AG04450 (cell line): ENCODE data around the gene XYLT1. TPM values are rescaled to one million over a fixed set of nuclear protein-coding genes. Genes with fewer than 3 reads are reported as not detected.

ENCODE experiments used
- CTCF ChIA-PET: fragments of 300-600, 350-600 bp; formaldehyde crosslinking; extraction: SDS; loops from one replicate; lab custom pipeline; 2022; ENCODE audit warnings: antibody characterized with exemption, inconsistent platforms; lab: Charles Lee
- POLR2A ChIA-PET: fragments of 350-600 bp; formaldehyde crosslinking; extraction: SDS; loops from one replicate; lab custom pipeline; 2021; ENCODE audit warnings: antibody characterized with exemption, inconsistent platforms; lab: Yijun Ruan, JAX
- DNase-seq: peaks from one replicate; pipeline ENCODE4 v3.0.0-alpha.2; 2011; ENCODE audit warnings: low read depth, low spot score
- H3K27ac ChIP-seq: one replicate; pipeline ENCODE4 v1.5.1; 2012; ENCODE audit warnings: low read depth, low read length, control low read depth
- H3K27me3 ChIP-seq: one replicate; pipeline ENCODE4 v1.6.0; 2012; ENCODE audit warnings: low read length; ENCODE audit not compliant: control insufficient read depth, insufficient read depth
- H3K4me3 ChIP-seq: 2 replicates; pipeline ENCODE4 v1.5.1; 2011; ENCODE audit warnings: mild to moderate bottlenecking, low read depth, low read length, control low read depth
- H3K9me3 ChIP-seq: 2 replicates; pipeline ENCODE4 v1.5.1; 2012; ENCODE audit warnings: low read length; ENCODE audit not compliant: control insufficient read depth, insufficient read depth
- CTCF ChIP-seq: IDR thresholded peaks from 2 replicates; pipeline ENCODE4 v1.5.1; 2011; ENCODE audit warnings: low read depth, low read length, control low read depth, inconsistent platforms
- polyA plus RNA-seq: library from polyadenylated mRNA; depleted of rRNA; stranded (reverse); fragments of >200 nt; gene quantifications from 2 replicates; pipeline ENCODE4 v1.2.3, GENCODE V29; 2011

Gene XYLT1
- polyA plus RNA-seq, 1 experiment, result 6.7 TPM

- Histone ChIP-seq H3K27ac (no peak overlapping the region), H3K4me3 (no peak overlapping the region), H3K9me3 (no peaks in the 10 kb centered on the region), H3K27me3 (no peaks in the 10 kb centered on the region)
- no peak for TF ChIP-seq CTCF
- ChIA-PET POLR2A (interaction anchor here (0.5 to 0.7 kb wide), 2 partner anchors 29 to 1429 kb away, joined by 3 to 5 read pairs; no protein-coding TSS in a partner anchor), CTCF (no interaction called here)
- no peak for DNase-seq
These were observed 96.0 kb downstream of the XYLT1 start for GRCh38 chr16:17374668-17375255.

- no peak for TF ChIP-seq CTCF
- Histone ChIP-seq H3K4me3 (no peak overlapping the region), H3K27ac (no peak overlapping the region), H3K9me3 (no peaks in the 10 kb centered on the region), H3K27me3 (no peaks in the 10 kb centered on the region)
- ChIA-PET POLR2A (no interaction called here), CTCF (interaction anchor here (0.6 kb wide), 1 partner anchor 142 kb away, joined by 5 read pairs; no protein-coding TSS in a partner anchor)
- no peak for DNase-seq
These were observed 97.2 kb downstream of the XYLT1 start for GRCh38 chr16:17373533-17373932.

GRCh38 chr16:17372386-17372785 is 98.4 kb downstream of the XYLT1 start:
- H3K4me3 ChIP-seq, result no peak overlapping the region
- no peak overlapping the region for H3K27ac ChIP-seq
- ChIA-PET CTCF (no interaction called here), POLR2A (no interaction called here)
- no peak for DNase-seq
- H3K27me3 ChIP-seq, result no peaks in the 10 kb centered on the region
- TF ChIP-seq CTCF, result no peak
- H3K9me3 ChIP-seq, result no peaks in the 10 kb centered on the region

- Histone ChIP-seq H3K27me3 (no peaks in the 10 kb centered on the region), H3K9me3 (no peaks in the 10 kb centered on the region), H3K27ac (no peak overlapping the region), H3K4me3 (no peak overlapping the region)
- ChIA-PET CTCF (no interaction called here), POLR2A (no interaction called here)
- TF ChIP-seq CTCF, result no peak
- no peak for DNase-seq
These were observed 99.5 kb downstream of the XYLT1 start for GRCh38 chr16:17371299-17371698.

GRCh38 chr16:17370731-17371285 is 100.0 kb downstream of the XYLT1 start:
- TF ChIP-seq CTCF, result no peak
- no peaks in the 10 kb centered on the region for H3K9me3 ChIP-seq
- ChIA-PET POLR2A (no interaction called here), CTCF (no interaction called here)
- no peak for DNase-seq
- H3K4me3 ChIP-seq, result no peak overlapping the region
- H3K27ac ChIP-seq, result no peak overlapping the region
- H3K27me3 ChIP-seq, result no peaks in the 10 kb centered on the region
